ENCODE measurements around the gene KRTAP13-2. TPM values are rescaled to one million over a fixed set of nuclear protein-coding genes. Genes with fewer than 3 reads are reported as not detected.

KRTAP13-2 gene
- total RNA-seq, 1 experiment from 2014 or later = not detected

GRCh38 chr21:30337276-30337744 lies 34.8 kb downstream of the KRTAP13-2 start, which contains the start of gene KRTAP27-1:
Gene KRTAP27-1, minus strand, starts transcription at chr21:30337694. Its CDS starts 26 bp downstream, at chr21:30337668.
- H3K4me1 ChIP-seq (replicated peaks; ENCODE audit: insufficient read depth) = peaks cover 8% of the 10 kb centered on the region
- ChIA-PET CTCF (no interaction called here), POLR2A (ENCODE audit: unreplicated experiment) (no interaction called here)
- no TSS peak for BruUV-seq (replicated peaks)
- H2AFZ ChIP-seq = no peak within 1 kb of the TSS
- no peak within 1 kb of the TSS for H3K4me3 ChIP-seq
- no peaks in the 10 kb centered on the region for H3K9me3 ChIP-seq (ENCODE audit: insufficient read depth, low read depth)
- no peak for TF ChIP-seq EZH2 (IDR thresholded peaks at IDR 0.05; ENCODE audit: low read depth)
- TF ChIP-seq CTCF (conservative IDR thresholded peaks at IDR 0.05) = no peak
- H3K79me2 ChIP-seq (ENCODE audit: low read depth) = no peaks in the 10 kb centered on the region
- no peak within 1 kb of the TSS for H3K4me2 ChIP-seq
- no peaks in the 10 kb centered on the region for H3F3A ChIP-seq (ENCODE audit: insufficient read depth, low read depth)
- DNase-seq = no peak
- no peaks in the 10 kb centered on the region for H3K36me3 ChIP-seq (ENCODE audit: low read depth)
- H4K20me1 ChIP-seq (ENCODE audit: insufficient read depth) = no peaks in the 10 kb centered on the region
- H3K27ac ChIP-seq = no peak within 1 kb of the TSS
- intact Hi-C loops (cut with micrococcal nuclease; ENCODE audit: unreplicated experiment) = no loop called here
- H3K9me2 ChIP-seq (ENCODE audit: insufficient read depth) = no peaks in the 10 kb centered on the region
- no peaks in the 10 kb centered on the region for H3K27me3 ChIP-seq (ENCODE audit: insufficient read depth, low read depth)

DNA sequence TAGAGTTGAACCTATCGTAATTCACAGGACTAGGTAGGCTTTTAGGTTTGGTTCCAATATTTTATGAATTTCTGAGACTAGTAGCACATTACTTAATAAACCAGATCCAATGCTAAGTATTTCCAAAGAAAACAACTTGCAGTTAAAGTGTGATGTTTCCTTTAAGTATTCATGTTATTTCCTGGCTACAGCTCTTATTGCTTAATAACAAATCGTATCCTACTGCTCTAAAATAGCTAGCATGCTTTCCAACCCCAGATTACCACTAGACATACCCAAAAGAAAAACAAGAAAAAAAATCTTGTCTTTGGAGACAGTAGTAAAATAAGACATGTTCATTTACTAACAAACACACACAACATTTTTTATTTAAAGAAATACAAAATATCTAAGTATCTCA lies 35.5 kb downstream of the KRTAP13-2 start:
- Histone ChIP-seq H3K27ac (no peak overlapping the region), H3K4me1 (replicated peaks; ENCODE audit: insufficient read depth) (peaks cover 8% of the 10 kb centered on the region), H3K9me3 (ENCODE audit: insufficient read depth, low read depth) (no peaks in the 10 kb centered on the region), H2AFZ (no peak overlapping the region), H3K27me3 (ENCODE audit: insufficient read depth, low read depth) (no peaks in the 10 kb centered on the region), H3K36me3 (ENCODE audit: low read depth) (no peaks in the 10 kb centered on the region), H3K4me2 (no peak overlapping the region), H3K9me2 (ENCODE audit: insufficient read depth) (no peaks in the 10 kb centered on the region), H3F3A (ENCODE audit: insufficient read depth, low read depth) (no peaks in the 10 kb centered on the region), H4K20me1 (ENCODE audit: insufficient read depth) (no peaks in the 10 kb centered on the region), H3K4me3 (no peak overlapping the region), H3K79me2 (ENCODE audit: low read depth) (no peaks in the 10 kb centered on the region)
- POLR2A ChIA-PET (ENCODE audit: unreplicated experiment) = interaction anchor here (0.8 kb wide), 1 partner anchor 346 kb away, joined by 10 read pairs; no protein-coding TSS in a partner anchor
- CTCF ChIA-PET = no interaction called here
- no TSS peak for BruUV-seq (replicated peaks)
- intact Hi-C loops (cut with micrococcal nuclease; ENCODE audit: unreplicated experiment) = no loop called here
- no peak for DNase-seq
- TF ChIP-seq EZH2 (IDR thresholded peaks at IDR 0.05; ENCODE audit: low read depth) (no peak), CTCF (conservative IDR thresholded peaks at IDR 0.05) (no peak)

DNA sequence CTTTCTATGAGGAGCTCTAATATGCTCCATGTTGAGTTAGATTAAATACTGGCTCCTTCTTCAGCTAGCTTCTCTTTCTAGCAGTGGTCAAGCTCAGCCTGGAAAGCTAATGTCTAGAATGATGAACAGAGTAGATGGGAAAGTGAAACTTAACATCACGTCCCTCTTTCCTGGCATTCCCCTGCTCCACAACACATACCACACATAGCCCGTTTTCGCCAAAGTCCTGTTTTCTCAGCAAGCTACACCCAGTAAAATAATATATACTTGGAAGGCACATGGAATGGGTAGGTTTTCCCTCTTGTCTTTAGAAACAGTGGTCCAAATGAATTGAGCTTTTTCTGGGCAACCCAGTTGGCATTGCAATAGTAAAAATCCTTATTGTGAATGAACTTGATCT lies 38.3 kb downstream of the KRTAP13-2 start:
- no peaks in the 10 kb centered on the region for H3K36me3 ChIP-seq (ENCODE audit: low read depth)
- H3F3A ChIP-seq (ENCODE audit: insufficient read depth, low read depth) = no peaks in the 10 kb centered on the region
- no peak overlapping the region for H3K4me2 ChIP-seq
- no peaks in the 10 kb centered on the region for H3K27me3 ChIP-seq (ENCODE audit: insufficient read depth, low read depth)
- H4K20me1 ChIP-seq (ENCODE audit: insufficient read depth) = no peaks in the 10 kb centered on the region
- H3K9me3 ChIP-seq (ENCODE audit: insufficient read depth, low read depth) = no peaks in the 10 kb centered on the region
- POLR2A ChIA-PET (ENCODE audit: unreplicated experiment) = no interaction called here
- no peak overlapping the region for H3K27ac ChIP-seq
- no peak overlapping the region for H2AFZ ChIP-seq
- no peak overlapping the region for H3K4me3 ChIP-seq
- no peaks in the 10 kb centered on the region for H3K9me2 ChIP-seq (ENCODE audit: insufficient read depth)
- no peak for DNase-seq
- H3K4me1 ChIP-seq (replicated peaks; ENCODE audit: insufficient read depth) = peaks cover 8% of the 10 kb centered on the region
- TF ChIP-seq EZH2 (IDR thresholded peaks at IDR 0.05; ENCODE audit: low read depth) = no peak
- TF ChIP-seq CTCF (conservative IDR thresholded peaks at IDR 0.05) = no peak
- H3K79me2 ChIP-seq (ENCODE audit: low read depth) = no peaks in the 10 kb centered on the region
- intact Hi-C loops (cut with micrococcal nuclease; ENCODE audit: unreplicated experiment) = no loop called here
- no TSS peak for BruUV-seq (replicated peaks)
- CTCF ChIA-PET = no interaction called here
